ENCODE measurements around the gene VTI1A. TPM values are rescaled to one million over a fixed set of nuclear protein-coding genes. Genes with fewer than 3 reads are reported as not detected.

Gene VTI1A
- total and polyA plus RNA-seq, 2 of the 4 experiments (the other 2 are of a cell fraction): 9.7 to 24.9 TPM

- Histone ChIP-seq H4K8ac (ENCODE audit: low read depth in 2 of 2, low read length in 2 of 2) (no peak overlapping the region), H4K20me1 (ENCODE audit: insufficient read depth, low read length) (no peaks in the 10 kb centered on the region), H3K4ac (ENCODE audit: low read depth, low read length) (no peak overlapping the region), H3K79me1 (ENCODE audit: low read depth in 1 of 2, low read length in 2 of 2) (no peaks in the 10 kb centered on the region), H2AFZ (replicated peaks; ENCODE audit: low read length, poor library complexity) (no peak overlapping the region), H3K4me3 (ENCODE audit: insufficient read depth, low read depth, low read length) (no peak overlapping the region), H2BK20ac (ENCODE audit: low read depth, low read length) (no peak overlapping the region), H2BK5ac (ENCODE audit: low read depth, low read length, poor library complexity, severe bottlenecking) (no peak overlapping the region), H4K91ac (ENCODE audit: insufficient read depth, low read depth, low read length) (no peak overlapping the region), H3K23ac (ENCODE audit: low read depth, low read length) (no peak overlapping the region), H3K27ac (ENCODE audit: insufficient read depth, low read length) (no peak overlapping the region), H3K36me3 (ENCODE audit: control insufficient read depth, insufficient read depth, low read length) (no peaks in the 10 kb centered on the region), H2BK120ac (ENCODE audit: low read depth, low read length) (no peak overlapping the region), H3K27me3 (ENCODE audit: control insufficient read depth, insufficient read depth, low read length) (no peaks in the 10 kb centered on the region), H4K5ac (ENCODE audit: low read depth, low read length) (no peak overlapping the region), H3K9ac (ENCODE audit: low read depth, low read length) (no peak overlapping the region), H3K9me3 (ENCODE audit: control insufficient read depth, insufficient read depth, low read length) (no peaks in the 10 kb centered on the region), H3K9me1 (ENCODE audit: insufficient read depth, low read length) (peaks cover 2% of the 10 kb centered on the region; the same call in 1 of the 2 replicates), H2BK15ac (ENCODE audit: low read depth, low read length) (no peak overlapping the region), H2AK5ac (ENCODE audit: low read depth, low read length) (0 out of 2 replicates have a peak overlapping the region, but pooled peaks have one; percentile 7), H3K4me1 (ENCODE audit: control insufficient read depth, insufficient read depth, low read length) (no peaks in the 10 kb centered on the region; the same call in 1 of the 2 replicates), H2AK9ac (replicated peaks; ENCODE audit: low read depth, low read length, poor library complexity) (no peak overlapping the region), H3K14ac (replicated peaks; ENCODE audit: low read depth, low read length) (no peak overlapping the region), H3K56ac (ENCODE audit: extremely low read depth, insufficient read depth, low read length) (no peak overlapping the region), H3K4me2 (ENCODE audit: low read depth, low read length) (no peak overlapping the region), H3K18ac (ENCODE audit: low read depth, low read length) (no peak overlapping the region)
- in situ Hi-C loops (cut with MboI; ENCODE audit: low sequenced_read_pairs) (no loop called here), intact Hi-C loops (cut with micrococcal nuclease) (loop anchor here (5.0 kb wide), 1 partner anchor 176 kb away; the partner anchor contains the start of gene TCF7L2), dilution Hi-C loops (cut with HindIII; ENCODE audit: low sequenced_read_pairs, unreplicated experiment) (no loop called here)
- DNase-seq: no peak
- CTCF ChIA-PET: interaction anchor here (0.5 kb wide), 1 partner anchor 57 kb away, joined by 4 read pairs; no protein-coding TSS in a partner anchor
- TF ChIP-seq CEBPB (IDR thresholded peaks at IDR 0.05; ENCODE audit: low read depth, low read length) (no peak), BHLHE40 (IDR thresholded peaks at IDR 0.05; ENCODE audit: low read depth, low read length) (no peak), NFE2L2 (IDR thresholded peaks at IDR 0.05; ENCODE audit: low read depth, low read length) (no peak)
- POLR2A ChIA-PET (ENCODE audit: unreplicated experiment): no interaction called here
- BruUV-seq (replicated peaks): no TSS peak
- no peak for ATAC-seq (ENCODE audit: low read depth)
- WGBS, 2 experiments (ENCODE audit: extremely low coverage in 2 of 2, insufficient read length in 1 of 2): 87% methylated on average over 5 of the region's 14 CpGs; no CpG with 5 or more reads in 1 of the 2 experiments
These were observed 329.1 kb downstream of the VTI1A start for GRCh38 chr10:112775892-112776674.

All from IMR-90 (cell line).